Breast epithelium (tissue), 3 donors: ENCODE data around the gene NCK2.

Source experiments
- POLR2A ChIP-seq: fragments of 450-650 bp; IDR thresholded peaks from one replicate; pipeline ENCODE4 v1.6.1; 2016; ENCODE audit warnings: antibody characterized with exemption, mild to moderate bottlenecking, moderate library complexity
- TF ChIP-seq, protein P1 (sequence below), 3 donors: fragments of 450-650 bp; IDR thresholded peaks; one replicate each; pipeline ENCODE4 v1.5.1; 2016 to 2017; ENCODE audit warnings: antibody characterized with exemption in 3 of 3, mild to moderate bottlenecking in 3 of 3, moderate library complexity in 3 of 3

DNA sequence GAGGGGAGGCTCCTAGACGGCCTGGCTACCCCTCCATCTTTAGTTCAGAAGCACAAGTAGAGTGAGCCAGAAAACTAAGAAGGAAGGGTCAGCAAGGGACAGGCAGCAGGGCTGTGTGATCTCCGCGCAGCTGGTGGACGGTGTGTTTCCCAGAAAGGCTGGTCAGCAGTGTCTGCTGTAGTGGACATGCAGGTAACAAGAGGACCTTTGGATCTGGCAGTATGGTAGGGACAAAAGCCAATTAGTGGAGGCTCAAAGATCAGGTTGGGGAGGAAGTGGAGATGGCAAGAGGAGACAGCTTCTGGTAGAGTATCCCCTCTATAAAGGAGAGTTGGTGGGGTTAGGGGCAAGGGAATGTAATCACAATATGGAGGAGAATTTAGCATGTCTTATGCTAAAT, 95.1 kb downstream of the NCK2 start:
- TF ChIP-seq POLR2A: no peak
- TF ChIP-seq, protein P1, sequence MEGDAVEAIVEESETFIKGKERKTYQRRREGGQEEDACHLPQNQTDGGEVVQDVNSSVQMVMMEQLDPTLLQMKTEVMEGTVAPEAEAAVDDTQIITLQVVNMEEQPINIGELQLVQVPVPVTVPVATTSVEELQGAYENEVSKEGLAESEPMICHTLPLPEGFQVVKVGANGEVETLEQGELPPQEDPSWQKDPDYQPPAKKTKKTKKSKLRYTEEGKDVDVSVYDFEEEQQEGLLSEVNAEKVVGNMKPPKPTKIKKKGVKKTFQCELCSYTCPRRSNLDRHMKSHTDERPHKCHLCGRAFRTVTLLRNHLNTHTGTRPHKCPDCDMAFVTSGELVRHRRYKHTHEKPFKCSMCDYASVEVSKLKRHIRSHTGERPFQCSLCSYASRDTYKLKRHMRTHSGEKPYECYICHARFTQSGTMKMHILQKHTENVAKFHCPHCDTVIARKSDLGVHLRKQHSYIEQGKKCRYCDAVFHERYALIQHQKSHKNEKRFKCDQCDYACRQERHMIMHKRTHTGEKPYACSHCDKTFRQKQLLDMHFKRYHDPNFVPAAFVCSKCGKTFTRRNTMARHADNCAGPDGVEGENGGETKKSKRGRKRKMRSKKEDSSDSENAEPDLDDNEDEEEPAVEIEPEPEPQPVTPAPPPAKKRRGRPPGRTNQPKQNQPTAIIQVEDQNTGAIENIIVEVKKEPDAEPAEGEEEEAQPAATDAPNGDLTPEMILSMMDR (IDR thresholded peaks at IDR 0.05): no peak
